Endothelial cell of umbilical vein (primary cell): ENCODE data around the gene SGCB. TPM values are rescaled to one million over a fixed set of nuclear protein-coding genes. Genes with fewer than 3 reads are reported as not detected.

ENCODE experiments used
- BruUV-seq: library from RNA; stranded (reverse); fragments of 400-500 nt; replicated peaks from 2 replicates; lab custom pipeline; 2021; lab: Mats Ljungman, UMichigan
- CTCF ChIA-PET: fragments of 300-600, 350-600 bp; sonication (Branson Sonifier 250); formaldehyde crosslinking; loops from one replicate; lab custom pipeline; 2021; ENCODE audit warnings: antibody characterized with exemption, inconsistent platforms; lab: Charles Lee
- POLR2A ChIA-PET: fragments of 300-600, 350-600 bp; sonication (Branson Sonifier 250); formaldehyde crosslinking; loops from one replicate; lab custom pipeline; 2021; ENCODE audit warnings: antibody characterized with exemption, inconsistent platforms; lab: Charles Lee
- DNase-seq: peaks from one replicate; pipeline ENCODE4 v3.0.0-alpha.2; 2011; ENCODE audit warnings: low read depth, low spot score
- FAIRE-seq: peaks from 2 replicates; lab custom pipeline; 2011; peaks lifted over from hg19 to GRCh38; lab: Jason Lieb, UNC
- H2AFZ ChIP-seq: 2 replicates; pipeline ENCODE4 v1.6.0; 2012; ENCODE audit warnings: low read depth, low read length, control low read depth, inconsistent platforms
- H3K27ac ChIP-seq: 2 replicates; pipeline ENCODE4 v1.5.1; 2011; ENCODE audit warnings: low read depth, mild to moderate bottlenecking, control low read depth, low read length, moderate library complexity; ENCODE audit not compliant: insufficient read depth
- H3K27me3 ChIP-seq, 2 experiments: 2 replicates each; pipeline versions ENCODE4 v1.6.0 to v1.6.1; 2011; ENCODE audit warnings: low read length in 2 of 2, mixed read lengths in 1 of 2; ENCODE audit not compliant: control insufficient read depth in 2 of 2, insufficient read depth in 2 of 2
- H3K36me3 ChIP-seq, 2 experiments: 2 replicates in 1 of 2; 3 replicates in 1 of 2; pipeline ENCODE4 v1.5.1; 2011; ENCODE audit warnings: low read length in 2 of 2, mild to moderate bottlenecking in 1 of 2, moderate library complexity in 1 of 2; ENCODE audit not compliant: control insufficient read depth in 2 of 2, insufficient read depth in 2 of 2; ENCODE audit errors: extremely low read depth in 1 of 2
- H3K4me1 ChIP-seq: 3 replicates; pipeline ENCODE4 v1.5.1; 2011; ENCODE audit warnings: mild to moderate bottlenecking, low read length; ENCODE audit not compliant: control insufficient read depth, insufficient read depth; ENCODE audit errors: extremely low read depth
- H3K4me2 ChIP-seq: 2 replicates; pipeline ENCODE4 v1.6.1; 2011; ENCODE audit warnings: low read length, control low read depth, mixed read lengths; ENCODE audit not compliant: insufficient read depth
- H3K4me3 ChIP-seq, 3 experiments: fragments of 200-600 bp in 1 of 3; sonication (generic), shearing (Covaris generic) in 1 of 3; replicated peaks in 1 of 3; 2 replicates each; pipeline ENCODE4 v1.5.1; 2011 to 2016; ENCODE audit warnings: control low read depth in 3 of 3, low read length in 3 of 3, mild to moderate bottlenecking in 2 of 3, inconsistent platforms in 1 of 3, low read depth in 1 of 3, moderate library complexity in 1 of 3; ENCODE audit not compliant: insufficient read depth in 1 of 3
- H3K79me2 ChIP-seq: 2 replicates; pipeline ENCODE4 v1.6.0; 2012; ENCODE audit warnings: low read length, inconsistent platforms; ENCODE audit not compliant: control insufficient read depth, insufficient read depth
- H3K9ac ChIP-seq: replicated peaks from 2 replicates; pipeline ENCODE3; 2011; ENCODE audit warnings: low read length, control low read depth; ENCODE audit not compliant: insufficient read depth; ENCODE audit errors: extremely low read depth
- H3K9me1 ChIP-seq: replicated peaks from 3 replicates; pipeline ENCODE4 v1.6.0; 2011; ENCODE audit warnings: mild to moderate bottlenecking, low read length; ENCODE audit not compliant: control insufficient read depth, insufficient read depth; ENCODE audit errors: extremely low read depth
- H3K9me3 ChIP-seq: replicated peaks from 2 replicates; pipeline ENCODE4 v1.5.1; 2012; ENCODE audit warnings: low read length, inconsistent platforms; ENCODE audit not compliant: control insufficient read depth, insufficient read depth
- H4K20me1 ChIP-seq: replicated peaks from 2 replicates; pipeline ENCODE3; 2011; ENCODE audit warnings: mild to moderate bottlenecking, low read length; ENCODE audit not compliant: control insufficient read depth, insufficient read depth; ENCODE audit errors: extremely low read depth
- EZH2 ChIP-seq: IDR thresholded peaks from 2 replicates; pipeline ENCODE4 v1.6.1; 2012; ENCODE audit warnings: borderline replicate concordance, low read depth, mild to moderate bottlenecking, moderate library complexity, low read length, inconsistent platforms; ENCODE audit not compliant: severe bottlenecking
- FOS ChIP-seq: IDR thresholded peaks from 2 replicates; pipeline ENCODE4 v1.6.1; 2011; ENCODE audit warnings: mild to moderate bottlenecking, low read length, moderate library complexity, borderline replicate concordance; ENCODE audit not compliant: insufficient read depth
- GATA2 ChIP-seq: IDR thresholded peaks from 2 replicates; pipeline ENCODE4 v1.7.0; 2011; ENCODE audit warnings: low read depth, mild to moderate bottlenecking, moderate library complexity, mixed read lengths, low read length; ENCODE audit not compliant: insufficient read length, insufficient read depth
- JUN ChIP-seq: IDR thresholded peaks from 2 replicates; pipeline ENCODE4 v1.6.1; 2011; ENCODE audit warnings: borderline replicate concordance, low read depth; ENCODE audit not compliant: insufficient read length, insufficient read depth
- MYC ChIP-seq: IDR thresholded peaks from one replicate; pipeline ENCODE4 v1.6.1; 2011; ENCODE audit warnings: mild to moderate bottlenecking, low read depth, low read length
- POLR2A ChIP-seq: IDR thresholded peaks from 2 replicates; pipeline ENCODE4 v1.6.1; 2012; ENCODE audit warnings: low read depth, mild to moderate bottlenecking, control low read depth, low read length
- POLR2AphosphoS5 ChIP-seq: IDR thresholded peaks from 2 replicates; pipeline ENCODE4 v1.6.1; 2012; ENCODE audit warnings: low read depth, mild to moderate bottlenecking, control low read depth, low read length, moderate library complexity; ENCODE audit not compliant: insufficient read depth
- dilution Hi-C: fragments of 300-500 bp; cut with MboI; formaldehyde crosslinking; loops from one replicate; pipeline ENCODE4 v1.15.0; 2019; ENCODE audit warnings: low sequenced_read_pairs; ENCODE audit not compliant: extremely low pct_ligation_motif_present
- intact Hi-C: fragments of 100-400 bp; cut with micrococcal nuclease; formaldehyde crosslinking; loops from one replicate; pipeline ENCODE4 v1.10.0; 2022
- polyA plus RNA-seq, 4 experiments: library from polyadenylated mRNA; depleted of rRNA in 3 of 4; stranded (reverse) in 3 of 4; unstranded in 1 of 4; fragments of >200 nt; gene quantifications; 2 replicates each; pipeline versions ENCODE4 v1.2.1 to v1.2.3, GENCODE V29; 2011 to 2012; ENCODE audit warnings: missing spikeins in 1 of 4
- total RNA-seq: library from RNA; stranded (reverse); gene quantifications from 2 replicates; pipeline ENCODE4 v1.2.3, GENCODE V29; 2021
- TF ChIP-seq, protein P1 (sequence below), 2 donors: IDR thresholded peaks; 1 replicate in 1 of 2; 2 replicates in 1 of 2; pipeline ENCODE4 v1.5.1; 2011; ENCODE audit warnings: low read length in 2 of 2, mild to moderate bottlenecking in 2 of 2, moderate library complexity in 2 of 2, control low read depth in 1 of 2, inconsistent platforms in 1 of 2, low read depth in 1 of 2; ENCODE audit not compliant: insufficient read depth in 1 of 2; ENCODE audit errors: extremely low read depth in 1 of 2
- TF ChIP-seq, protein P2 (sequence below): IDR thresholded peaks from 2 replicates; pipeline ENCODE4 v1.6.1; 2011; ENCODE audit not compliant: insufficient read depth, insufficient read length

The SGCB gene
- total and polyA plus RNA-seq, 2 donors (not counting 3 experiments of a cell fraction or from before 2014, with no cell fraction given): 13.7 to 54.0 TPM

DNA sequence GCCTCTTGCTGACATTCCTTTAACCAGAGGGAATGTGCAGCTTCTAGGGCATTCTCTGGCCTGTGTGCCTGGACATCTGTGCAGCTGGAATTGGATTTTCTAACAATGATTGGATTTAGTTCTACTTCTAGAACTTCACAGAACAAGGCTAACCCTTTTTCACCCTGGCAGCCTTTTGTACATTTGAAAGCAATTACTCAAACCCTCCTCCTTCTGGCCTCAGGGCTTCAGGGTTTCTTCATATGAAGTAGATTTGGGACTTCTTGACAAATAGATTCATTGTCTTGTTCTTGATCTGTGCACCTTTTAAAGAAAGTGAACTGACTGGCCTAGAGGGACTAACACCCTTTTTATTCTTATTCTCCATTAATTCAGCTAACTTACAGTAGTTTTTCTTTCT, 43.1 kb upstream of the SGCB start:
- DNase-seq (no peak), FAIRE-seq (no peak)
- H3K27ac ChIP-seq: no peak overlapping the region
- no peaks in the 10 kb centered on the region for H4K20me1 ChIP-seq
- ChIA-PET POLR2A (no interaction called here), CTCF (no interaction called here)
- H2AFZ ChIP-seq: no peak overlapping the region
- H3K4me2 ChIP-seq: no peak overlapping the region
- H3K4me1 ChIP-seq: no peaks in the 10 kb centered on the region
- peaks cover 5 to 14% of the 10 kb centered on the region in 2 experiments for H3K27me3 ChIP-seq
- dilution Hi-C loops (no loop called here), intact Hi-C loops (no loop called here)
- no peak overlapping the region for H3K9ac ChIP-seq
- H3K36me3 ChIP-seq: no peaks in the 10 kb centered on the region
- H3K9me1 ChIP-seq: no peaks in the 10 kb centered on the region
- no peaks in the 10 kb centered on the region for H3K79me2 ChIP-seq
- TF ChIP-seq FOS: no peak
- TF ChIP-seq JUN: no peak
- TF ChIP-seq POLR2AphosphoS5: no peak
- TF ChIP-seq MYC: no peak
- TF ChIP-seq, protein P1, sequence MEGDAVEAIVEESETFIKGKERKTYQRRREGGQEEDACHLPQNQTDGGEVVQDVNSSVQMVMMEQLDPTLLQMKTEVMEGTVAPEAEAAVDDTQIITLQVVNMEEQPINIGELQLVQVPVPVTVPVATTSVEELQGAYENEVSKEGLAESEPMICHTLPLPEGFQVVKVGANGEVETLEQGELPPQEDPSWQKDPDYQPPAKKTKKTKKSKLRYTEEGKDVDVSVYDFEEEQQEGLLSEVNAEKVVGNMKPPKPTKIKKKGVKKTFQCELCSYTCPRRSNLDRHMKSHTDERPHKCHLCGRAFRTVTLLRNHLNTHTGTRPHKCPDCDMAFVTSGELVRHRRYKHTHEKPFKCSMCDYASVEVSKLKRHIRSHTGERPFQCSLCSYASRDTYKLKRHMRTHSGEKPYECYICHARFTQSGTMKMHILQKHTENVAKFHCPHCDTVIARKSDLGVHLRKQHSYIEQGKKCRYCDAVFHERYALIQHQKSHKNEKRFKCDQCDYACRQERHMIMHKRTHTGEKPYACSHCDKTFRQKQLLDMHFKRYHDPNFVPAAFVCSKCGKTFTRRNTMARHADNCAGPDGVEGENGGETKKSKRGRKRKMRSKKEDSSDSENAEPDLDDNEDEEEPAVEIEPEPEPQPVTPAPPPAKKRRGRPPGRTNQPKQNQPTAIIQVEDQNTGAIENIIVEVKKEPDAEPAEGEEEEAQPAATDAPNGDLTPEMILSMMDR (IDR thresholded peaks at IDR 0.05; ENCODE audit: extremely low read depth in 1 of 2, insufficient read depth in 1 of 2, low read depth in 1 of 2, low read length in 2 of 2): no peak
- no peak for TF ChIP-seq POLR2A
- TF ChIP-seq, protein P2, sequence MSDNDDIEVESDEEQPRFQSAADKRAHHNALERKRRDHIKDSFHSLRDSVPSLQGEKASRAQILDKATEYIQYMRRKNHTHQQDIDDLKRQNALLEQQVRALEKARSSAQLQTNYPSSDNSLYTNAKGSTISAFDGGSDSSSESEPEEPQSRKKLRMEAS: no peak
- no peak for TF ChIP-seq EZH2
- TF ChIP-seq GATA2: no peak
- H3K4me3 ChIP-seq: no peak overlapping the region
- H3K9me3 ChIP-seq: no peaks in the 10 kb centered on the region
- no TSS peak for BruUV-seq
